ENCODE data around the gene RAD18.

RAD18 gene

GRCh38 chr3:8945890-8946600 is 17.2 kb downstream of the RAD18 start:
- 0 out of 2 replicates have a peak, but pooled peaks cover 2% of the 10 kb centered on the region for H3F3A ChIP-seq (ENCODE audit: low read depth)
- TF ChIP-seq, protein P1, sequence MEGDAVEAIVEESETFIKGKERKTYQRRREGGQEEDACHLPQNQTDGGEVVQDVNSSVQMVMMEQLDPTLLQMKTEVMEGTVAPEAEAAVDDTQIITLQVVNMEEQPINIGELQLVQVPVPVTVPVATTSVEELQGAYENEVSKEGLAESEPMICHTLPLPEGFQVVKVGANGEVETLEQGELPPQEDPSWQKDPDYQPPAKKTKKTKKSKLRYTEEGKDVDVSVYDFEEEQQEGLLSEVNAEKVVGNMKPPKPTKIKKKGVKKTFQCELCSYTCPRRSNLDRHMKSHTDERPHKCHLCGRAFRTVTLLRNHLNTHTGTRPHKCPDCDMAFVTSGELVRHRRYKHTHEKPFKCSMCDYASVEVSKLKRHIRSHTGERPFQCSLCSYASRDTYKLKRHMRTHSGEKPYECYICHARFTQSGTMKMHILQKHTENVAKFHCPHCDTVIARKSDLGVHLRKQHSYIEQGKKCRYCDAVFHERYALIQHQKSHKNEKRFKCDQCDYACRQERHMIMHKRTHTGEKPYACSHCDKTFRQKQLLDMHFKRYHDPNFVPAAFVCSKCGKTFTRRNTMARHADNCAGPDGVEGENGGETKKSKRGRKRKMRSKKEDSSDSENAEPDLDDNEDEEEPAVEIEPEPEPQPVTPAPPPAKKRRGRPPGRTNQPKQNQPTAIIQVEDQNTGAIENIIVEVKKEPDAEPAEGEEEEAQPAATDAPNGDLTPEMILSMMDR (conservative IDR thresholded peaks at IDR 0.05; ENCODE audit: low read length) = no peak
- TF ChIP-seq EZH2phosphoT487 (IDR thresholded peaks at IDR 0.05; ENCODE audit: borderline replicate concordance) = no peak
- H3K27me3 ChIP-seq (ENCODE audit: insufficient read depth, low read length, poor library complexity, severe bottlenecking) = no peaks in the 10 kb centered on the region
- no peak overlapping the region for H3K4me2 ChIP-seq (ENCODE audit: low read depth, low read length, poor library complexity, severe bottlenecking)
- H3K4me1 ChIP-seq (ENCODE audit: insufficient read depth, low read length, poor library complexity, severe bottlenecking) = no peaks in the 10 kb centered on the region
- H3K4me3 ChIP-seq (ENCODE audit: low read length, poor library complexity, severe bottlenecking) = no peak overlapping the region
- no peak overlapping the region for H3K9ac ChIP-seq (ENCODE audit: low read depth, low read length, poor library complexity, severe bottlenecking)
- H2AFZ ChIP-seq (ENCODE audit: low read length) = no peak overlapping the region
- peaks cover 64% of the 10 kb centered on the region for H3K36me3 ChIP-seq (ENCODE audit: insufficient read depth, low read length)
- H3K79me2 ChIP-seq (ENCODE audit: insufficient read depth, low read length) = peaks cover 23% of the 10 kb centered on the region
- H3K9me2 ChIP-seq (replicated peaks; ENCODE audit: low read depth, low read length) = no peaks in the 10 kb centered on the region
- H4K20me1 ChIP-seq (ENCODE audit: insufficient read depth, low read length, poor library complexity, severe bottlenecking) = peaks cover 6% of the 10 kb centered on the region
- peaks cover 7% of the 10 kb centered on the region; the same call in 1 of the 2 replicates for H3K9me3 ChIP-seq (ENCODE audit: insufficient read depth, low read depth, low read length)

GRCh38 chr3:8942746-8943488 is 20.4 kb downstream of the RAD18 start:
- Histone ChIP-seq H4K20me1 (ENCODE audit: insufficient read depth, low read length, poor library complexity, severe bottlenecking) (no peaks in the 10 kb centered on the region), H3K4me3 (ENCODE audit: low read length, poor library complexity, severe bottlenecking) (no peak overlapping the region), H3F3A (ENCODE audit: low read depth) (no peaks in the 10 kb centered on the region), H3K79me2 (ENCODE audit: insufficient read depth, low read length) (no peaks in the 10 kb centered on the region), H3K4me1 (ENCODE audit: insufficient read depth, low read length, poor library complexity, severe bottlenecking) (no peaks in the 10 kb centered on the region), H2AFZ (ENCODE audit: low read length) (no peak overlapping the region), H3K9me3 (ENCODE audit: insufficient read depth, low read depth, low read length) (peaks cover 7% of the 10 kb centered on the region; the same call in 1 of the 2 replicates), H3K9ac (ENCODE audit: low read depth, low read length, poor library complexity, severe bottlenecking) (no peak overlapping the region), H3K4me2 (ENCODE audit: low read depth, low read length, poor library complexity, severe bottlenecking) (no peak overlapping the region), H3K27me3 (ENCODE audit: insufficient read depth, low read length, poor library complexity, severe bottlenecking) (no peaks in the 10 kb centered on the region), H3K9me2 (replicated peaks; ENCODE audit: low read depth, low read length) (no peaks in the 10 kb centered on the region), H3K36me3 (ENCODE audit: insufficient read depth, low read length) (peaks cover 90% of the 10 kb centered on the region)
- TF ChIP-seq, protein P1 (conservative IDR thresholded peaks at IDR 0.05; ENCODE audit: low read length) = no peak
- TF ChIP-seq EZH2phosphoT487 (IDR thresholded peaks at IDR 0.05; ENCODE audit: borderline replicate concordance) = no peak

GRCh38 chr3:8942115-8942514 is 21.2 kb downstream of the RAD18 start:
- H3K79me2 ChIP-seq (ENCODE audit: insufficient read depth, low read length) = no peaks in the 10 kb centered on the region
- peaks cover 7% of the 10 kb centered on the region; the same call in 1 of the 2 replicates for H3K9me3 ChIP-seq (ENCODE audit: insufficient read depth, low read depth, low read length)
- H3K4me2 ChIP-seq (ENCODE audit: low read depth, low read length, poor library complexity, severe bottlenecking) = no peak overlapping the region
- H4K20me1 ChIP-seq (ENCODE audit: insufficient read depth, low read length, poor library complexity, severe bottlenecking) = no peaks in the 10 kb centered on the region
- H3K4me1 ChIP-seq (ENCODE audit: insufficient read depth, low read length, poor library complexity, severe bottlenecking) = no peaks in the 10 kb centered on the region
- no peak overlapping the region for H3K9ac ChIP-seq (ENCODE audit: low read depth, low read length, poor library complexity, severe bottlenecking)
- no peaks in the 10 kb centered on the region for H3K9me2 ChIP-seq (replicated peaks; ENCODE audit: low read depth, low read length)
- H3F3A ChIP-seq (ENCODE audit: low read depth) = no peaks in the 10 kb centered on the region
- TF ChIP-seq EZH2phosphoT487 (IDR thresholded peaks at IDR 0.05; ENCODE audit: borderline replicate concordance) = no peak
- TF ChIP-seq, protein P1 (conservative IDR thresholded peaks at IDR 0.05; ENCODE audit: low read length) = no peak
- H3K4me3 ChIP-seq (ENCODE audit: low read length, poor library complexity, severe bottlenecking) = no peak overlapping the region
- H2AFZ ChIP-seq (ENCODE audit: low read length) = no peak overlapping the region
- H3K27me3 ChIP-seq (ENCODE audit: insufficient read depth, low read length, poor library complexity, severe bottlenecking) = no peaks in the 10 kb centered on the region
- H3K36me3 ChIP-seq (ENCODE audit: insufficient read depth, low read length) = peaks cover 90% of the 10 kb centered on the region
